OCI-LY3 (cell line): ENCODE measurements around the gene PRCP.

Experiments
- H2AFZ ChIP-seq: fragments of 200-600, 300-600 bp; shearing (Covaris generic); 2 replicates; pipeline ENCODE4 v1.6.0; 2014; ENCODE audit warnings: antibody characterized with exemption, low read depth, low read length
- H3K27ac ChIP-seq: fragments of 200-600, 300-600 bp; sonication (generic); 2 replicates; pipeline ENCODE4 v1.5.1; 2014; ENCODE audit warnings: mild to moderate bottlenecking, low read length, moderate library complexity, mixed read lengths
- H3K27me3 ChIP-seq: fragments of 200-600, 300-600 bp; sonication (generic); 2 replicates; pipeline ENCODE4 v1.6.1; 2014; ENCODE audit warnings: low read depth, low read length, mixed read lengths
- H3K36me3 ChIP-seq: fragments of 200-600, 300-600 bp; sonication (generic); replicated peaks from 2 replicates; pipeline ENCODE3; 2014; ENCODE audit warnings: low read depth, low read length, mixed read lengths
- H3K4me1 ChIP-seq: fragments of 300-600, 200-600 bp; sonication (generic); 2 replicates; pipeline ENCODE4 v1.6.1; 2014; ENCODE audit warnings: low read length, mixed read lengths
- H3K4me2 ChIP-seq: fragments of 200-600, 300-600 bp; sonication (generic); 2 replicates; pipeline ENCODE4 v1.6.1; 2014; ENCODE audit warnings: low read length, mixed read lengths
- H3K4me3 ChIP-seq: fragments of 300-600, 200-600 bp; sonication (generic); 2 replicates; pipeline ENCODE4 v1.5.1; 2014; ENCODE audit warnings: antibody characterized with exemption, mild to moderate bottlenecking, low read length, moderate library complexity
- H3K79me2 ChIP-seq: fragments of 300-600, 200-600 bp; shearing (Covaris generic); 2 replicates; pipeline ENCODE4 v1.6.1; 2014; ENCODE audit warnings: mild to moderate bottlenecking, low read length, mixed read lengths
- H3K9ac ChIP-seq: fragments of 300-600, 200-600 bp; shearing (Covaris generic); 2 replicates; pipeline ENCODE4 v1.6.0; 2014; ENCODE audit warnings: mild to moderate bottlenecking, low read length, moderate library complexity
- H3K9me3 ChIP-seq: fragments of 200-600, 300-600 bp; shearing (Covaris generic); 2 replicates; pipeline ENCODE4 v1.6.1; 2014; ENCODE audit warnings: low read length, mixed read lengths; ENCODE audit not compliant: insufficient read depth
- H4K20me1 ChIP-seq: fragments of 200-600, 300-600 bp; sonication (generic); 2 replicates; pipeline ENCODE4 v1.6.1; 2016; ENCODE audit warnings: low read length, mixed read lengths; ENCODE audit not compliant: insufficient read depth
- CTCF ChIP-seq: fragments of 200-600, 300-600 bp; sonication (generic); IDR thresholded peaks from 2 replicates; pipeline ENCODE4 v1.5.1; 2014; ENCODE audit warnings: antibody characterized with exemption, low read length, low read depth
- EZH2phosphoT487 ChIP-seq: fragments of 200-600 bp; shearing (Covaris generic); IDR thresholded peaks from 2 replicates; pipeline ENCODE4 v1.6.1; 2018; ENCODE audit warnings: antibody characterized with exemption, mixed run types, low read depth

Gene PRCP

GRCh38 chr11:82791779-82792178, 108.5 kb downstream of the PRCP start:
- Histone ChIP-seq H3K4me2 (no peak overlapping the region), H4K20me1 (no peaks in the 10 kb centered on the region), H3K27ac (no peak overlapping the region), H3K4me3 (no peak overlapping the region), H3K79me2 (no peaks in the 10 kb centered on the region), H3K9ac (no peak overlapping the region), H3K36me3 (no peaks in the 10 kb centered on the region), H2AFZ (no peak overlapping the region), H3K27me3 (no peaks in the 10 kb centered on the region), H3K4me1 (peaks cover 15% of the 10 kb centered on the region), H3K9me3 (no peaks in the 10 kb centered on the region)
- TF ChIP-seq CTCF (no peak), EZH2phosphoT487 (no peak)

GRCh38 chr11:82790723-82791484, 109.3 kb downstream of the PRCP start:
- H3K79me2 ChIP-seq, result no peaks in the 10 kb centered on the region
- H3K4me3 ChIP-seq, result no peak overlapping the region
- peak overlapping the region; percentile 15; the same call in 1 of the 2 replicates for H3K4me2 ChIP-seq
- H3K9me3 ChIP-seq, result no peaks in the 10 kb centered on the region
- no peak overlapping the region for H3K27ac ChIP-seq
- H3K9ac ChIP-seq, result no peak overlapping the region
- no peak overlapping the region for H2AFZ ChIP-seq
- no peaks in the 10 kb centered on the region for H3K27me3 ChIP-seq
- H3K36me3 ChIP-seq, result no peaks in the 10 kb centered on the region
- no peaks in the 10 kb centered on the region for H4K20me1 ChIP-seq
- TF ChIP-seq CTCF (no peak), EZH2phosphoT487 (no peak)
- peaks cover 15% of the 10 kb centered on the region for H3K4me1 ChIP-seq

GRCh38 chr11:82787981-82788380, 112.2 kb downstream of the PRCP start:
- no peak overlapping the region for H3K9ac ChIP-seq

GRCh38 chr11:82786836-82787235, 113.4 kb downstream of the PRCP start:
- Histone ChIP-seq H3K27ac (no peak overlapping the region), H3K9me3 (no peaks in the 10 kb centered on the region), H3K27me3 (no peaks in the 10 kb centered on the region), H4K20me1 (no peaks in the 10 kb centered on the region), H3K4me1 (peaks cover 24% of the 10 kb centered on the region), H3K4me3 (no peak overlapping the region), H3K36me3 (no peaks in the 10 kb centered on the region), H3K9ac (no peak overlapping the region), H2AFZ (no peak overlapping the region), H3K79me2 (no peaks in the 10 kb centered on the region), H3K4me2 (no peak overlapping the region)
- no peak for TF ChIP-seq CTCF
- TF ChIP-seq EZH2phosphoT487, result no peak

More at GRCh38 chr11:82787981-82788380, 112.2 kb downstream of the PRCP start:
- H3K4me1 ChIP-seq, result peaks cover 17% of the 10 kb centered on the region
- H3K27me3 ChIP-seq, result no peaks in the 10 kb centered on the region
- H3K4me2 ChIP-seq, result no peak overlapping the region
- H3K9me3 ChIP-seq, result no peaks in the 10 kb centered on the region
- H3K79me2 ChIP-seq, result no peaks in the 10 kb centered on the region
- no peak overlapping the region for H3K4me3 ChIP-seq
- no peaks in the 10 kb centered on the region for H4K20me1 ChIP-seq
- H3K27ac ChIP-seq, result no peak overlapping the region
- TF ChIP-seq CTCF, result no peak
- TF ChIP-seq EZH2phosphoT487, result no peak
- no peaks in the 10 kb centered on the region for H3K36me3 ChIP-seq
- no peak overlapping the region for H2AFZ ChIP-seq
